Activated naive CD8-positive, alpha-beta T cell treated with anti-CD3 and anti-CD28 coated beads, Interleukin-2, amount 50 U/mL, for 24 hours (primary cell): ENCODE measurements around the gene PDE9A.

Experiments used
- ATAC-seq: fragments of 150-1000 bp; cut with Tn5 transposase; one replicate; pipeline ENCODE4 v1.10.0; 2021
- DNase-seq: peaks from one replicate; pipeline ENCODE4 v3.0.0; 2021
- H3K27ac Mint-ChIP-seq: one replicate; pipeline ENCODE4 v1.8.0; 2021; ENCODE audit warnings: mild to moderate bottlenecking, mixed read lengths
- H3K27me3 Mint-ChIP-seq: one replicate; pipeline ENCODE4 v1.8.0; 2021; ENCODE audit warnings: mixed read lengths
- H3K36me3 Mint-ChIP-seq: one replicate; pipeline ENCODE4 v1.8.0; 2021; ENCODE audit warnings: low read depth, mixed read lengths
- H3K4me1 Mint-ChIP-seq: one replicate; pipeline ENCODE4 v1.8.0; 2021; ENCODE audit warnings: mixed read lengths
- H3K4me3 Mint-ChIP-seq: one replicate; pipeline ENCODE4 v1.8.0; 2021; ENCODE audit warnings: mild to moderate bottlenecking, moderate library complexity, mixed read lengths
- H3K9me3 Mint-ChIP-seq: one replicate; pipeline ENCODE4 v1.8.0; 2021; ENCODE audit warnings: mixed read lengths

Gene PDE9A

GRCh38 chr21:42665026-42665425, 11.6 kb downstream of the PDE9A start:
- Mint-ChIP-seq H3K9me3 (no peaks in the 10 kb centered on the region), H3K36me3 (no peaks in the 10 kb centered on the region), H3K4me1 (no peaks in the 10 kb centered on the region), H3K4me3 (no peak overlapping the region), H3K27ac (no peak overlapping the region), H3K27me3 (no peaks in the 10 kb centered on the region)
- ATAC-seq (no peak), DNase-seq (no peak)

GRCh38 chr21:42665484-42665883, 12.1 kb downstream of the PDE9A start:
- no peak overlapping the region for H3K27ac Mint-ChIP-seq

GRCh38 chr21:42666023-42666747, 12.8 kb downstream of the PDE9A start:
- H3K36me3 Mint-ChIP-seq, result no peaks in the 10 kb centered on the region
- no peak overlapping the region for H3K27ac Mint-ChIP-seq
- ATAC-seq (no peak), DNase-seq (peak; percentile 43)
- no peaks in the 10 kb centered on the region for H3K9me3 Mint-ChIP-seq
- H3K4me1 Mint-ChIP-seq, result no peaks in the 10 kb centered on the region
- H3K27me3 Mint-ChIP-seq, result no peaks in the 10 kb centered on the region
- no peak overlapping the region for H3K4me3 Mint-ChIP-seq

More at GRCh38 chr21:42665484-42665883, 12.1 kb downstream of the PDE9A start:
- Mint-ChIP-seq H3K27me3 (no peaks in the 10 kb centered on the region), H3K9me3 (no peaks in the 10 kb centered on the region), H3K36me3 (no peaks in the 10 kb centered on the region), H3K4me1 (no peaks in the 10 kb centered on the region), H3K4me3 (no peak overlapping the region)
- DNase-seq, result no peak
- no peak for ATAC-seq

- ATAC-seq, result no peak
Measured at GRCh38 chr21:42666925-42667324, 13.5 kb downstream of the PDE9A start.

GRCh38 chr21:42668298-42668992, 15.0 kb downstream of the PDE9A start:
- no peak for DNase-seq
- Mint-ChIP-seq H3K9me3 (no peaks in the 10 kb centered on the region), H3K4me1 (peaks cover 7% of the 10 kb centered on the region), H3K36me3 (no peaks in the 10 kb centered on the region), H3K4me3 (no peak overlapping the region), H3K27ac (no peak overlapping the region), H3K27me3 (no peaks in the 10 kb centered on the region)
- no peak for ATAC-seq

More at GRCh38 chr21:42666925-42667324, 13.5 kb downstream of the PDE9A start:
- H3K9me3 Mint-ChIP-seq, result no peaks in the 10 kb centered on the region
- no peak overlapping the region for H3K27ac Mint-ChIP-seq
- no peaks in the 10 kb centered on the region for H3K4me1 Mint-ChIP-seq
- DNase-seq, result no peak
- no peaks in the 10 kb centered on the region for H3K36me3 Mint-ChIP-seq
- no peaks in the 10 kb centered on the region for H3K27me3 Mint-ChIP-seq
- no peak overlapping the region for H3K4me3 Mint-ChIP-seq

GRCh38 chr21:42669041-42669440, 15.6 kb downstream of the PDE9A start:
- Mint-ChIP-seq H3K27me3 (no peaks in the 10 kb centered on the region), H3K9me3 (no peaks in the 10 kb centered on the region), H3K36me3 (no peaks in the 10 kb centered on the region), H3K4me1 (peaks cover 7% of the 10 kb centered on the region), H3K4me3 (no peak overlapping the region), H3K27ac (no peak overlapping the region)
- DNase-seq, result no peak
- no peak for ATAC-seq

- Mint-ChIP-seq H3K4me1 (peaks cover 7% of the 10 kb centered on the region), H3K27me3 (no peaks in the 10 kb centered on the region), H3K9me3 (no peaks in the 10 kb centered on the region), H3K36me3 (no peaks in the 10 kb centered on the region), H3K4me3 (no peak overlapping the region), H3K27ac (no peak overlapping the region)
- DNase-seq, result no peak
- ATAC-seq, result no peak
Measured at GRCh38 chr21:42670058-42670880, 16.8 kb downstream of the PDE9A start.

- Mint-ChIP-seq H3K4me3 (no peak overlapping the region), H3K4me1 (peaks cover 7% of the 10 kb centered on the region), H3K27me3 (no peaks in the 10 kb centered on the region), H3K9me3 (no peaks in the 10 kb centered on the region), H3K27ac (no peak overlapping the region), H3K36me3 (no peaks in the 10 kb centered on the region)
- ATAC-seq, result no peak
- DNase-seq, result no peak
Measured at GRCh38 chr21:42670884-42671283, 17.5 kb downstream of the PDE9A start.

- DNase-seq, result peak; percentile 28
- H3K27me3 Mint-ChIP-seq, result no peaks in the 10 kb centered on the region
- no peaks in the 10 kb centered on the region for H3K9me3 Mint-ChIP-seq
- H3K27ac Mint-ChIP-seq, result no peak overlapping the region
- peak; percentile 65 for ATAC-seq
- peaks cover 7% of the 10 kb centered on the region for H3K4me1 Mint-ChIP-seq
- H3K36me3 Mint-ChIP-seq, result no peaks in the 10 kb centered on the region
- H3K4me3 Mint-ChIP-seq, result no peak overlapping the region
Measured at GRCh38 chr21:42671778-42672593, 18.6 kb downstream of the PDE9A start.

GRCh38 chr21:42672699-42673458, 19.5 kb downstream of the PDE9A start:
- no peak for ATAC-seq
- no peaks in the 10 kb centered on the region for H3K36me3 Mint-ChIP-seq
- H3K27me3 Mint-ChIP-seq, result no peaks in the 10 kb centered on the region
- no peak overlapping the region for H3K27ac Mint-ChIP-seq
- H3K4me3 Mint-ChIP-seq, result no peak overlapping the region
- no peak for DNase-seq
- no peaks in the 10 kb centered on the region for H3K9me3 Mint-ChIP-seq
- H3K4me1 Mint-ChIP-seq, result peaks cover 11% of the 10 kb centered on the region

- H3K36me3 Mint-ChIP-seq, result no peaks in the 10 kb centered on the region
- no peaks in the 10 kb centered on the region for H3K9me3 Mint-ChIP-seq
- H3K4me1 Mint-ChIP-seq, result peaks cover 18% of the 10 kb centered on the region
- no peak for DNase-seq
- H3K4me3 Mint-ChIP-seq, result no peak overlapping the region
- no peaks in the 10 kb centered on the region for H3K27me3 Mint-ChIP-seq
- no peak for ATAC-seq
- no peak overlapping the region for H3K27ac Mint-ChIP-seq
Measured at GRCh38 chr21:42673633-42674328, 20.4 kb downstream of the PDE9A start.

GRCh38 chr21:42674351-42674940, 21.0 kb downstream of the PDE9A start:
- Mint-ChIP-seq H3K4me1 (peaks cover 18% of the 10 kb centered on the region), H3K27ac (no peak overlapping the region), H3K27me3 (no peaks in the 10 kb centered on the region), H3K4me3 (no peak overlapping the region), H3K36me3 (no peaks in the 10 kb centered on the region), H3K9me3 (no peaks in the 10 kb centered on the region)
- ATAC-seq, result no peak
- DNase-seq, result no peak

GRCh38 chr21:42675403-42675802, 22.0 kb downstream of the PDE9A start:
- Mint-ChIP-seq H3K4me3 (no peak overlapping the region), H3K36me3 (no peaks in the 10 kb centered on the region), H3K27me3 (no peaks in the 10 kb centered on the region), H3K9me3 (no peaks in the 10 kb centered on the region), H3K4me1 (peaks cover 20% of the 10 kb centered on the region), H3K27ac (no peak overlapping the region)
- DNase-seq (no peak), ATAC-seq (no peak)
